Subcutaneous abdominal adipose tissue (tissue), 5 donors: ENCODE data around the gene LRRC8B.

ENCODE experiments used
- H3K27ac ChIP-seq: one replicate; pipeline ENCODE4 v1.7.0; 2013; ENCODE audit warnings: low read depth, mild to moderate bottlenecking, inconsistent platforms, low read length, moderate library complexity
- H3K27me3 ChIP-seq, 5 donors: one replicate each; pipeline ENCODE4 v1.7.0; 2013; ENCODE audit warnings: low read length in 5 of 5, inconsistent platforms in 1 of 5; ENCODE audit not compliant: control insufficient read depth in 5 of 5, insufficient read depth in 4 of 5
- H3K36me3 ChIP-seq, 5 donors: one replicate each; pipeline ENCODE4 v1.7.0; 2013; ENCODE audit warnings: low read length in 5 of 5; ENCODE audit not compliant: control insufficient read depth in 5 of 5, insufficient read depth in 5 of 5
- H3K4me1 ChIP-seq, 5 donors: one replicate each; pipeline ENCODE4 v1.7.0; 2013; ENCODE audit warnings: low read length in 5 of 5, mild to moderate bottlenecking in 3 of 5, moderate library complexity in 1 of 5; ENCODE audit not compliant: control insufficient read depth in 5 of 5, insufficient read depth in 5 of 5
- H3K4me3 ChIP-seq, 5 donors: one replicate each; pipeline ENCODE4 v1.7.0; 2013; ENCODE audit warnings: low read length in 5 of 5, low read depth in 1 of 5
- H3K9ac ChIP-seq, 5 donors: one replicate each; pipeline ENCODE4 v1.7.0; 2013; ENCODE audit warnings: low read length in 5 of 5, mild to moderate bottlenecking in 4 of 5, moderate library complexity in 3 of 5
- H3K9me3 ChIP-seq, 5 donors: one replicate each; pipeline ENCODE4 v1.7.0; 2013; ENCODE audit warnings: low read length in 5 of 5; ENCODE audit not compliant: control insufficient read depth in 5 of 5
- donor health status: healthy.
- donor health status: healthy.
- donor health status: healthy.
- donor health status: healthy.
- donor health status: healthy.

LRRC8B gene

DNA sequence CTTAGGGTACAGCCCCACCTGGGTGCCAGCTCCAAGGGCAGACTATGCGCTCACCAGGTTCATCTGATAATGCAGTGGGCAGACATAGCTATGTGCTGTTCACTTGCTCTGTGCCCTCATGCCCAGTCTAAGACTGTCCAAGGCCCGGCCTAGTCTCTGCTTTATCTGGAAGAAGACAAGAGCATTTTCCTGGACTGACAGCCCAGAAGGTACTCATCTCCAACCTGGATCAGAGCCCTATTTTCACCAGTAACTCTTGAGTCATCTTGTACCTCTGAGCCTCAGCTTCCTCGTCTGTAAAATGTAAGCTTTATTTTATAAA, 79.7 kb downstream of the LRRC8B start:
- Histone ChIP-seq H3K4me1 (peaks cover 4 to 32% (median 26%) of the 10 kb centered on the region in 5 donors), H3K4me3 (no peak overlapping the region), H3K36me3 (no peaks in the 10 kb centered on the region), H3K27me3 (no peaks in the 10 kb centered on the region), H3K27ac (no peak overlapping the region), H3K9me3 (no peaks in the 10 kb centered on the region), H3K9ac (no peak overlapping the region)

- Histone ChIP-seq H3K9me3 (no peaks in the 10 kb centered on the region), H3K4me1 (peaks cover 4 to 41% (median 35%) of the 10 kb centered on the region in 5 donors), H3K36me3 (no peaks in the 10 kb centered on the region), H3K27ac (no peak overlapping the region), H3K27me3 (no peaks in the 10 kb centered on the region), H3K9ac (no peak overlapping the region), H3K4me3 (no peak overlapping the region)
These were observed 81.1 kb downstream of the LRRC8B start for GRCh38 chr1:89605692-89606091.

DNA sequence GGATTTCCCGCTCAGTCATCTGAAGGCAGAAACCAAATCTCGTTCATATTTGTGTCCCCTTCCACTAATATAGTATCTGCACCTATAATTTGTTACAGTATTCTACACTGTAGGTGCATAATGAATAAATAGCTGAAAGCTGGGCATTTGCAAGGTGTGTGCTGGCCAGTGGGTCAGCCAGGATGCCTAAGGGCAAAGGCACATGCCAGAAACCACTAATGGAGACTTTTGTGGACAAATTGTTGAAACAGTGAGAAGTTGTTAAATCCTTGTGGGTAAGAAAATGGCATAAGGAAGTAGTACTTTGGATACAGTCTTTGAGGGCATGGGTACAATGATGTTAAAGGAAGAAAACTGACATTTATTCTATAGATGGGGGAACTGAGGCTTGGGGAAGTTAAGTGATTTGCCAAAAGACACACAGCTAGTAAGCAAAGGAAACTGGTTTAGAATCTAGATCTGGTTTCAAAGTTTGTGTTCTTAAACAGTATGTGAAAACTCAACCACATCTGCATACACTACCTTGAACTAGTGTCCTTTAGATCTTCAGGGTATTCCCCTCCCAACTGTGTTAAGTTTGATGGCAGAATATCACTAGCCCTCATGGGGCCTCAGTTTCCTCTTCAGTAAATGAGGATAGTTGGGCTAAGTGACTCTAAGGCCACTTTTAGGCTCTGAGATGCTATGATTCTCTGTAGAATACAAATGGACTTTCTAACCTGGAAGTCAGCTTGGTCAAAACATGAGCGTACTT, 81.8 kb downstream of the LRRC8B start:
- Histone ChIP-seq H3K27ac (no peak overlapping the region), H3K4me1 (peaks cover 4 to 41% (median 35%) of the 10 kb centered on the region in 5 donors), H3K36me3 (no peaks in the 10 kb centered on the region), H3K9ac (no peak overlapping the region), H3K27me3 (no peaks in the 10 kb centered on the region), H3K9me3 (no peaks in the 10 kb centered on the region), H3K4me3 (no peak overlapping the region)

DNA sequence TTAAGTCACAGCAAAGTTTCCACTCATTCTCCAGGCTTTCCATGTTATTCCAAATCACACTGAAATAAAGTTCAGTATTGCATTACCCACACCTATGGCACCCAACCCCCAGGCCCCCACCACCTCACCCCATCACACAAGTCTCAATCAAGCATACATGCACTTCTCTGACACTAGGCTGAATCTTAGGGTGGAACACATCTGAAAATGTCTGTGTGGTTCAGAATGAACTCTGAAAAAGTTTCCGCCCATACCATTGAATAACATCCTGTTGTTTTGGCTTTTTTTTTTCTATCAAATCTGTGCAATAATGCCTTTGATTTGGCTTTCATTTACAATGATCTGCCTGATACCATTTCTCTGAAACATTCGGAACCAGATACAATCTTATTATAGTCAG, 82.5 kb downstream of the LRRC8B start:
- Histone ChIP-seq H3K36me3 (no peaks in the 10 kb centered on the region), H3K27ac (peak overlapping the region; percentile 64), H3K4me1 (peaks cover 4 to 41% (median 35%) of the 10 kb centered on the region in 5 donors)

DNA sequence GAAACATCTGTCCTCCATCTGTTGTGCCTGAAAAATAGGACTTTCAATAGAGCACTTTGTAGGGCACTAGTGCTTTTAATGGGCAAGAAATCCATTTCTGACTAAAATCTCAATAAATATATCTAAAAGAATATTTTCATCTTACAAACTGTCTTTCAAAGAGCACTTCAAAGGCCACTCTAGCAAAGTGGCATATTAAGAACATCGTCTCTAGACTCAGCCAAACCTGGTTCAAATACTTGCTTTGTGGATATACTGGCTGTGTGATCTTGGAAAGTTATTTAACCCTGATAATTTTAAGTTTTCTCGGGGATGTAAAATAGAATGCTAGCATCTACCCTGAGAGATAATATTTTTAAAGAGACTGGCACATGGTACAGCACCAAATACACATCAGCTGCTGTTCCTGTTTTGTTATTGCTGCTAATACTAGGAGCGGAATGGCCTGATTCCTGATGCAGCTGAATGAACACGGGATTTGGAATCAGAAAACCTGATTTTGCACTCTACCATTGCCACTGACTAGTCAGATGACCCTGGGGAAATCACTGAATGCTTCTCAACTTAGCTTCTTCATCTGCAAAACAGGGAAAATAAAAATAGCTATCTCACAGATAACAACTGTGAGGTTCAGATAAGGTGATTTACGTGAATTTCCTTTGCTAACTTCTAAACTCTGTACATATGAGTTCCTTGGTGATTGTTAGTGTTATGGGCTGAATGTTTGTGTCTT, 83.1 kb downstream of the LRRC8B start:
- Histone ChIP-seq H3K4me1 (peaks cover 4 to 39% (median 35%) of the 10 kb centered on the region in 5 donors), H3K9ac (no peak overlapping the region), H3K4me3 (no peak overlapping the region), H3K36me3 (no peaks in the 10 kb centered on the region), H3K9me3 (no peaks in the 10 kb centered on the region), H3K27me3 (no peaks in the 10 kb centered on the region), H3K27ac (peak overlapping the region; percentile 64)

More for the DNA sequence above, 82.5 kb downstream of the LRRC8B start:
- H3K27me3 ChIP-seq: no peaks in the 10 kb centered on the region
- H3K4me3 ChIP-seq: no peak overlapping the region
- H3K9ac ChIP-seq: no peak overlapping the region
- H3K9me3 ChIP-seq: no peaks in the 10 kb centered on the region

- no peaks in the 10 kb centered on the region for H3K27me3 ChIP-seq
- peak overlapping the region; percentile 64 for H3K27ac ChIP-seq
- H3K4me3 ChIP-seq: no peak overlapping the region
- H3K36me3 ChIP-seq: no peaks in the 10 kb centered on the region
- H3K4me1 ChIP-seq: peaks cover 4 to 38% (median 35%) of the 10 kb centered on the region in 5 donors
- no peak overlapping the region for H3K9ac ChIP-seq
- H3K9me3 ChIP-seq: no peaks in the 10 kb centered on the region
These were observed 83.8 kb downstream of the LRRC8B start for GRCh38 chr1:89608319-89608983.

DNA sequence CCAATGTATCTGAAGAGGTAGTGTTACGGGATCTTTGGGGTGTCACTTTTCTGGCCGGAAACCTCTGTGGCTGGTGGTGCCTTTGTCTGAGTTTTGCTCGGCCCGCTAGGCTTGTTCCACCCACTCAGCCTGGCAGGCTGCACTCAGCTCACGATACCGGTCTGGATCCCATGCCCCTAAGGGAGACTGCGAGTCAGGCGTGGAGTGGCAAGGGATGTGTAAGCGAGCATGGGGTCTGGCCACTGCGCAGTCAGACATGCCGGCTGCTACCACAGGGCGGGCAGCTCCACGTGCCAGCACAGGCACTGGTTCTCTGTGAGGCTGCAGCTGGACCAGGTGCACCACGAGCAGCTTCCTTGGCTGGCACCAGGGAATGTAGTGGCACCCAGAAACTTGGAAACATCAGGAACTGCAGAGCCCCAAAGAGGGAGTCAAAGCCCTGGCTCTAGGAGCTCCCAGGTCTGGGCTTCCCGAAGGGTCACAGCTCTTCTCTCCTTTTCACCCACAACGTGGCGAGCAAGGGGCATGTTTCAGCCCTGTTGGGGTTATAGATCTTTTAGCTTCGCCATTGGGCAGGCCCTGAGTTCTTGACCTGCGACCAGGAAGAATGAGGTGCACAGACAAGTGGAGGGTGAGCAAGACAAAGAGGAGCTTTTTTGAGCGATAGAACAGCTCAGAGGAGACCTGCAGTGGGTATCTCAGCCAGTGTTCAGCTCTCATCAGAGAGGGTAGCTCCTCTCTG, 84.5 kb downstream of the LRRC8B start:
- Histone ChIP-seq H3K9ac (no peak overlapping the region), H3K36me3 (no peaks in the 10 kb centered on the region), H3K4me1 (peaks cover 4 to 38% (median 35%) of the 10 kb centered on the region in 5 donors), H3K27me3 (no peaks in the 10 kb centered on the region), H3K4me3 (peak overlapping the region in 1 of 5 donors; percentile 4), H3K27ac (peak overlapping the region; percentile 6), H3K9me3 (no peaks in the 10 kb centered on the region)

DNA sequence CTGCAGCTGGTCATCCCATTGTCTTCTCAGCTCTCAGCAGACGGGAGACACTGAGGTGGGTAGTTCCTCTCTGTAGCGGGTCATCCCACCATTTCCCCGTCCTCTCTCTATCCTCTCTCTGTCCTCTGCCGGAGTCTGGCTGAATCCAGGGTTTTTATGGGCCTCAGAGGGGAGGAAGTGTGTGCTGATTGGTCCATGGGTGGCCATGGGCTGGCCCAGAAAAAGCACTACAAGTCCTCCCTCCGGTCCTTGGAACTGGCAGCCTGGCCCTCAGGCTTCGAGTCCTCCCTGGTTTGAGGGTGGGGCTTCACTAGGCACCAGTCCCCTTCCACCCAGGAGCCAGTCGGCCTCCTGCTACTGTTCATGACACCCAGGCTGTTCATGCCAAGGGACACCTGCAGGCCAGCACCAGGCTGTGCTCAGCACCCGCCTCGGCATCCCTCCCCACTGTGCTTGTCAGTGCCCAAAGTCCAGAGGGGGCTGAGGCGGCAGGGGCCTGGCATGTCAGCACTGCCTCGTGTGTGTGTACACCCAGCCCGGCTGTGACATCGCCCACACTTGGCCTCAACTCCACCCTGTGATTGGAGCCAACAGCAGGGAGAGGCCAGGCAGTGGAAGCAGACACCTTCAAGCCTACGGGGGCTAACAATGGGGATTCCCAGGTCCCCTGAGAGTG, 85.3 kb downstream of the LRRC8B start:
- H3K4me1 ChIP-seq: peaks cover 4 to 41% (median 37%) of the 10 kb centered on the region in 5 donors
- H3K4me3 ChIP-seq: peak overlapping the region in 2 of 5 donors; percentile 4 to 17
- H3K27me3 ChIP-seq: no peaks in the 10 kb centered on the region
- no peak overlapping the region for H3K9ac ChIP-seq
- H3K36me3 ChIP-seq: no peaks in the 10 kb centered on the region
- H3K9me3 ChIP-seq: no peaks in the 10 kb centered on the region
- H3K27ac ChIP-seq: no peak overlapping the region

- Histone ChIP-seq H3K36me3 (no peaks in the 10 kb centered on the region), H3K9ac (no peak overlapping the region), H3K9me3 (no peaks in the 10 kb centered on the region), H3K4me1 (peaks cover 4 to 41% (median 38%) of the 10 kb centered on the region in 5 donors), H3K27me3 (no peaks in the 10 kb centered on the region), H3K4me3 (peak overlapping the region in 1 of 5 donors; percentile 17), H3K27ac (no peak overlapping the region)
These were observed 85.9 kb downstream of the LRRC8B start for GRCh38 chr1:89610457-89611011.
